Stimulated activated CD8-positive, alpha-beta memory T cell treated with anti-CD3 and anti-CD28 coated beads, Interleukin-15, amount 100 ng/mL, for 24 hours (primary cell): ENCODE data around the gene DPP6.
"Not testable (repeated sequence)": the region's sequence is repeated elsewhere in the genome, so short reads cannot be mapped to it uniquely, and the experiment has no call there.

Source experiments
- DNase-seq: peaks from one replicate; pipeline ENCODE4 v3.0.0-alpha.2; 2020; ENCODE audit warnings: low read depth

DPP6 gene

DNA sequence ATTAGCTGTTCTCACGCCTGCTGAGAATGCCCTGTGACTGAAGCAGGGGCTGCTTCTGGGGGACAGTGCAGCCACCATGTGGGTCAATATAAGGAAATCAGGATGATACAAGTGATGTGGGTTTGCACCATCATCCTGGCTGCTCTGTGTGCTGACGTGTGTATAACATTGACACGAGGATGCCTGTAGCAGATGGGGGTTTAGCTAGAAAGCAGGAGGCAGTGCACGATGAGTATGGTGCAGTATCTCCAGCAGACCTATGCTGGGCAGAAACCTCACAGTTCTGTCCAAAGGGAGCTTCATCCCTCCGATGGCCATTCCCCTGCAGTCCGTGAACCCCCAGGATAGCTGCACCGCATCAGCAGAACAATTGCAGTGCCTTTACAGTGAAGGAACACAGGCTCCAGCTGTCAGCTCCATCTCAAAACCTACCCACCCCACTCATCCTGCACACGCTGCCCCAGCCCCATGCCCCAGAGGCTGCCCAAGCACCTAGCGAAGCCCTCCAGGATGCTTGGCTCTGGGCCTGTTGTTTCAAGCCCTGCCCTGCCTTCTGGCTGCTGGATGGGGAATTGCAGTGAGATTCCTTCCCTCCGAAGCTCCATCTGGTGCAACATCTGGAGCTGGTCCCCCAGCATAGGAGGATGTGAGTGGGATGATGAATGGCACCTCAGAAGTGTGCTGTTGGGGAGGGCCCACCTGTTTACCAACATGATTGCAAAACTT is 96.8 kb downstream of the DPP6 start:
- DNase-seq: not testable (repeated sequence)

DNA sequence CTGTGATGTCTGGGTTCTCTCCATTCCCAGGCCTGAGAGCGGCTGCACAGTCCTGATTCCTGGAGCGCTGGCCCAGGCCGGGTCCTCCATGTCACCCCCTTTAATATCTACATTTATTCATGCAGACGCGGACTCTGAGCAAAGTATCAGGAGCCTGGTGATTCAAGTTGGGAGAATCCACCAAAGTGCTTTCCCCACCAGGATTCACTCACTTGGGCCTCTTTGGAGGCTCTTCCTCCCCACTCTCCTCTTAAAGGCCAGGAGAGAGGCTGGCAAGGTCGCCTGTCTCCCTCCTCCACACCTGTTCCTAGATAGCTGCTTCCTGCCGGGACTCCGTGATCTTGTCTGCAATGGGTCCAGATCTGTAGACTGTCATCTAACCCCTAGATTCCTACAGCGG is 98.5 kb downstream of the DPP6 start:
- not testable (repeated sequence) for DNase-seq

DNA sequence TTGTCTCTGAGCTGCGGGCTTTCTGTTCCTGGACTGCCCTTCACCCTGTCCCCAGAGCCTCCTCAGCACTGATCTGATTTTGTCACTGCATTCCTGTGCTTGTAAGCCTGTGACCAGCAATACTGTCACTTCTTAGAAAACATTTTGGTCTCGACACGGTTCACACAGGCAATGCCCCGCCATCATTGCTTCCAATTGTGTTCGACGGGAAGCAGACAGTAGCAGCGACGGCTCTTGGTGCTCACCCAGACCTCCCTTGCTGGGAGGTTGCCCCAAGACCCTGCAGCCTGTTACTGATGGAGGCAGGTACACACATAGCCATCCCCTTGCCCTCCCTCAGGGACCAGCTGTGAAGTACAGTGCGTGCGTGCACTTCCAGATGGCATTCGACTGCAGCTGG is 99.1 kb downstream of the DPP6 start:
- DNase-seq: not testable (repeated sequence)

DNA sequence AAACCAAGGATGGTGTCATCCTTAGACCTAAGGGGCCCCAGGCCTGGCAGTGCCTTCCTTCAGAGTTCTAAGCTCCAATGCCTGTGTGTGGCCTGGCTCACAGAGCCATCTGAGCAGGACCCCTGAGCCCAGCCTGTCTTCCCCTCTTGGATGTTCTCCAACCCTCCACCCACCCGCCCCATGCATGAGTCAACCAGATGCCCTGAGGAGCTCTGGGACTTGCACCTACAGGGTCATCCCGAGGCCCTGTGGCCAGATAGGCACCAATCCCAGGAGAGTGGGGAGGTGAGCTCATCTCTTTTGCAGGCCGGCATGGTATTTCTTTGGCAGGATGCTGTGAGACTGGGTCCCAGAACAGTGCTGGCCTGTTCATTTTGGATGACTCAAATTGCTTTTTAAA is 103.7 kb downstream of the DPP6 start:
- not testable (repeated sequence) for DNase-seq

DNA sequence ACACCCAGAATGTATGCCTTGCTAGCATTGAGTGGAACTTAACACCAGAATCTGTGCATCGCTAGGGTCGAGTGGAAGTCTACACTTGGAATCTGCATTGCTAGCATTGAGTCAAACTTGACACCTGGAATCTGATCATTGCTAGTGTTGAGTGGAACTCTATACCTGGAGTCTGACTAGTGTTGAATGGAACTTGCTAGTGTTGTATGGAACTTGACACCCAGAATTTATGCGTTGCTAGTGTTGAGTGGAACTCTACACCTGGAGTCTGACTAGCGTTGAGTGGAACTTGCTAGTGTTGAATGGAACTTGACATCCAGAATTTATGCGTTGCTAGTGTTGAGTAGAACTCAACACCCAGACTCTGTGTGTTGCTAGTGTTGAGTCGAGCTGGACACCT is 110.7 kb downstream of the DPP6 start:
- DNase-seq: not testable (repeated sequence)

DNA sequence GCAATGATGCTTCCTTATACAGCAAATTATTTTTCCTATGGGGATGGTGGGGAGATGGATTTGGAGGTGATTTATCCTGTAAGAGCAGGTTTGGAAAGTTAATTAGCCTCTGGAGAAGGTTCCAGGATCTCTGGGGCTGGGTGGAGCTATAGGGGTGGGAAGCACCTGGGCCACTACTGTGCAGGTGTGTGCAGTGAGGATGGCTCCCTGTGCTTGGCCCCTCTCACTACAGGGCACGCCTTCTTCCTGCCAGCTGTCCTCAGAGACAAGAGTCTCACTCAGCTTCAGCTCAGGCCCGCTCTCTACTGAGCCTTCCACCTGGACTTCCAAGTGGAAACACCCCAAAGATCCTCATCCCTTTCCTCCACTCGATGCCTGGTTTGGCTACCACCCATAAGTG is 111.4 kb downstream of the DPP6 start:
- DNase-seq: not testable (repeated sequence)

DNA sequence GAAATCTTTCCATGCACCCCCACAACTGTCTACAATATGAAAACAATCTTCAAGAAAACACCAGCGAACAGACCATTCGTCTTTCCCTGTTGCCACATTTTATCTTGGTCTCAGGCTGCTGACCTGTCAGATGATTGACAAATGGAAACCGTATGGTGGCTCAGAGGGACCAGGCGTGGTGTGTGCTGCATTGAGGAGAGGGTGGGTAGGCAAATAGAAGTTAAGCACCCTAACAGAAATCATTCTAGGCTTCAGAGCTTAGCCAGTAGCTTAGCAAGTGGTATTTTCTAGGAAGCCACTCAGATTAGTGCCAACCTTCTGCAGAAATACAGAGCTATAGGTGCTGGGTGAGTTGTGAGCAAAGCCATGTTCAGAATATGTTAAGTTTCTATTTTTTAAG is 114.9 kb downstream of the DPP6 start:
- DNase-seq: no peak

DNA sequence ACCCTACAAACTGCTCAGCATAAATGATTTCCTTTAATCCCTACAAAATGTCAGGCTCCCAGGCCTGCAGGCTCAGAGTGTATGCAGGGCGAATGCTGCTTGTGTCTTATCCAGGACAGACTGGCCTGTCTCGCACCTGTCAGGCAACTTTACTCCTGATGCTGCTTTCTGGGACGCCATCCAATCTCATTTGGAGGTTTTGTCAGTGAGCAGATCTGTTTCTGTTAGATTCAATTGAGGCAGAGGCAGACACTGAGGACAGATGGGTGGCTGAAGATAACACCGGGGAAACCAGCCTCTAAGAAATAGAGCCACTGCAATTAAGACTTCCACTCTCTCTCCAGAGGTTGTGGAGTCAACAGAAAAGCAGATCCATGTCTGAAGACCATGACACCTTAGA is 115.6 kb downstream of the DPP6 start:
- DNase-seq: no peak

DNA sequence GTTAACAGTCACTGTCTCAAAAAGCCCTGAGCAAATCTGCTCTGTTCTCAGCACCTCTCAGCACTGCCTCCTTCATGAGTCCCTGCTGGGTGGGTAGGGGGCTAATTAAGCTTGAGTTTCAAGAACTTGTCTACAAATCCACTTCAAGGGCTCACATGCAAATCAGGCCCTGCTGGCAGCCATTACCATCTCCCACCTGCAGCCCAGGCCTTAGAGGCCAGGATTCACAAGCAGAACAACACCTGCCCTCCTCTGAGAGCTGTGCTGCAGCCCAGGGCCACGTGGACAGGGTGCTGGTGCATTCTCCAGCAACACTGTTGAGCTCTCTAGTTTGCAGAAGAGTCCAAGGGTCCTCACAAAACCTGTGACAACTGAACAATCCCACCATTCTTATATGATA is 119.2 kb downstream of the DPP6 start:
- DNase-seq: no peak

DNA sequence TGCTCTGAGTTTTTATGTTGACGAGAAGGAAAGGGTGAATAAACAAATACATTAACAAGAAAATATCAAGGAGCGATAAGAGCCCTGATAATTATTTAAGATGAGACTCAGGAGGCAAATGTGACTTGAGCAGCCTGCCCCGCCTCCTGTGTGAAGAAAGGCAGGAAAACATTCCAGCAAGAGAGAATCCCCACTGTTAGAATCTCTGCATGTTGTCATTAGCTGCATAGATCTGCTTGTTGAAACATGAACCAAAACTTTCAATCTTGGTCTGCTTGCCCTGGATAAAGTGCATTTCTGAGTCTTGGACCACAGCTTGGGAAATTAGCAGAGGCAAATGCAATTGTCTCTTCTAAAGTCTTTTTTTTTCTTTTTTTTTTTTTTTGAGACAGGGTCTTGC is 120.0 kb downstream of the DPP6 start:
- no peak for DNase-seq

DNA sequence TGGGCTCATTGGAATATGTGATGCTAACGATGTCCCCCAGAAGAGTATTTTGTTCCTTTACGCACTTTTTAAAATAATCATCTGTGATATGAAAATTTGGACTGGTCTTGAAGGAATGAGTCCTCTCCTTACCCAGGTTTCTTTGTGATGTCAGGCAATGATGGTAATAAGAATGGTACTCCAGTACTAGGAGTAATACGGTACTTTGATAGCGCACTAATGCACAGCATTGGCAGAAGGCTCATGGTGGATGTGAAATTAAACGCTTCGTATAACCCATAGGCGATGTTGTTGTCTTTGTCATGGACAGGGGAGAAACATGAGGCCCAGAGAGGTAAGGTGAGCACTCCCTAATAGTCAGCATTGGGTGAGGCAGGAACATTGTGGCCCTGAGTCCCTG is 125.4 kb downstream of the DPP6 start:
- no peak for DNase-seq

DNA sequence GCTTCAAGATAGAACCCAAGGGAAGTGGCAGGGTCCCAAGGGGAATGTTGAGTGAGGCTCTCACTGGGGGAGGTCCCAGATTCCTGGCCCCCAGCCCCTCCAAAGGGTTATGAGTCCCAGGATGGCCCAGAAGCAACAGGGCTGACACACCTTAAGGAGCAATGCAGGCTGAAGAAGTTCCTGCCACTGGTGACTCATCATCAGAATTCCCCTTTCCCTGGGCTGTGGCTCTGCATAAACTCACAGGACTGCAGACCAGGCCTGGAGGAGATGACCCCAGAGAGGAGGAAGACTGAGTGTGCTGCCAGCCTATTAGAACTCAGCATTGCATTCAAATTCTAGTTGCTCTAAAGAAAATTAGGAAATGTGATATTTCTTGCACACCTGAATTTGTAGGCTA is 126.7 kb downstream of the DPP6 start:
- DNase-seq: no peak

DNA sequence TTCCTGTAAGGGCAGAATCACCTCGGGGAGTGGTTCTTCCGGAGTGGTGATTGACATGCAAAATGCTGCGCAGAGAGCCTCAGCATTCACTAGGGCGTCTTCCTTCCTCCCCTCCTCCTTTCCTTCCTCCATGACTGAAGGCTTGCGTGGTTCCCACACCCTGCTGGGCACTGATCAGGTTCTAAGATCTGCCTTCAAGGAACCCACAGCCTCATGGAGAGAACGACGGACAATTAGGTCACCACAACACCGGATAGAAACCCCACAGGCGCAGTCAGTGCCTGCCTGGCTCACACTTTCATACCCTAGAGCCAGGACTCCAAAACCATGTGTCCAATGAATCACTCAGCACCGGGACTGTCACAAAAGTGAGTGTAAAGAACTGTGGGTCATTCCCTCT is 131.3 kb downstream of the DPP6 start:
- no peak for DNase-seq

DNA sequence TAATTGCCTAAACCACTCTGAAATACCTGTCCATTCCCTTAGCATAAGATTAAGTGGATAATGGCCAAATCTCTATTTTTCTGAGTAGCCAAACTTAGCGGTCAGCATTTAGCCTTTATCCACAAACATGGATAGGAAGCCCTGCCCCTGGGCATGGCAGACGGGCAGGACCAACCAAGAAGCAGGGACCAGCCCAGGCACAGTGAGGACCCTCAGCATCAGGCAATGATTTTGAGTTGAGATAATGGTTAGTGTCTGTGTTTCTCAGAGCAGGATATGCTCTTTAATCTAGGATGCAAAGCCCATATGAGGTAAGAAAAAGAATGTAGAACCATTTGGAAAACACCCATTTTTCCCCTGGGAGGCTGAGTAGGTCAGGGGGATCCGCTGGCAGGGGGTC is 131.7 kb downstream of the DPP6 start:
- no peak for DNase-seq

DNA sequence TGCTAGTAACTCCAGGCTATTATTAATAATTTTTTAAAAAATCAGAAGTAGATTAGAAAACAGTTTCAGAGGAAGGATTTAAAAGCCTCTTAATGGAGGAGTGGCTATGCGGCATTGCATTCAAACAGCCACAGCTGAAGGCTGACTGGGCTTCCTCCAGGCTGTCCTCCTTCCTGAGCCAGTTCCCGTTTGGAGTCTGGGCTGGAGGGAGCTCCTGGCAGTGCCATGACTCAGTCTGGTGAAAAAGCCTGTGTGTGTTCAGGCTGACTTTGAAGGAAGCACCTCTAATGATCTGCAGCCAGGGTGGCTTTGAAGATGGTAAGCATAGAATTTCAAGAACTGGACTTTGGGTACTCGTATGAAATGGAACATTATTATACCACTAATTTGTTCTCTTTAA is 134.6 kb downstream of the DPP6 start:
- no peak for DNase-seq

DNA sequence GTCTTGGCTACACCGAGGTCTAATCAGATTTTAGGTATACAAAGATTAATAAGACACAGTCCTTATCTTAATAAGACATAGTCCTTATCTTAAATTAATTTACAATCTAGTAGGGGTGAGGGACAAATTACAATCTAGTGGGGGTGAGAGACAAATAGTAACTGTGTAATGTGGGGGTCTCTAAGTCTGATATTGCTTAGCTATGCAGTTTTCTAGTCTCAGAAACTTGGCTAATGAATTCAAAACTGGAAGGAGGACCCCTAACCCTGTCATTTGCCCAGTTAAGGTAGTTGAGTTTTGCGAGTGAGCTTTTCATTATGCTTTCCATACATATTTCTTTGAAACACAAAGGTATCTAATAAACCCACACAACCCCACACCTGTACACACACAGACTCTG is 136.1 kb downstream of the DPP6 start:
- DNase-seq: no peak

DNA sequence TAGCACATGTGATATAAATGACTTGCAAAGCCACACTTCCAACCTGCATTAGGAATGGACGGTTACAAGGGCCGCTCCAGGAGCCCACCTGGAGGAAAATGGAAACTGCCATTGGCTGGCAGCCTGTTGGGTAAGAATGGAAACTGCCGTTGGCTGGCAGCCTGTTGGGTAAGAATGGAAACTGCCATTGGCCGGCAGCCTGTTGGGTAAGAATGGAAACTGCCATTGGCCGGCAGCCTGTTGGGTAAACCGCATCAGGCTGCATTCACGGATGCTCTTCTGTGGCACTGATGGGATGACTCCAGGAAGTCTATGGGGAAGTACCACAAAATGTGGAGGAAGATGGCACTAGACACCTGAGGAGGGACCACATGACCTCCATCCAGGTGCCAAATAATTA is 143.1 kb downstream of the DPP6 start:
- no peak for DNase-seq

DNA sequence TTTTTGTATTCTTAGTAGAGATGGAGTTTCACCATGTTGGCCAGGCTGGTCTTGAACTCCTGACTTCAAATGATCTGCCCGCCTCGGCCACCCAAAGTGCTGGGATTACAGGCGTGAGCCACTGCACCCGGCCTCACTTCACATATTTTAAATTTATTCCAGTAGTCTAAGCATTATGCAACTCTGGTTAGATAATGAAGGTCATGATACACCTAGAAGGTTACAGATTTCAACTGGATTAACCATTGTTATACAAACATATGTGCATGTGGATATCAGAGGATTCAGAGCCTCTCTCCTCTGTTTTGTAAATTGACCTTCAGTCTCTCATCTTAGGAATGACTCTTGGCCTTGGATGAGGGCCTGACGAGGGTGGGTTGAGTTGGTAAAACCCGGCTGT is 146.3 kb downstream of the DPP6 start:
- no peak for DNase-seq

DNA sequence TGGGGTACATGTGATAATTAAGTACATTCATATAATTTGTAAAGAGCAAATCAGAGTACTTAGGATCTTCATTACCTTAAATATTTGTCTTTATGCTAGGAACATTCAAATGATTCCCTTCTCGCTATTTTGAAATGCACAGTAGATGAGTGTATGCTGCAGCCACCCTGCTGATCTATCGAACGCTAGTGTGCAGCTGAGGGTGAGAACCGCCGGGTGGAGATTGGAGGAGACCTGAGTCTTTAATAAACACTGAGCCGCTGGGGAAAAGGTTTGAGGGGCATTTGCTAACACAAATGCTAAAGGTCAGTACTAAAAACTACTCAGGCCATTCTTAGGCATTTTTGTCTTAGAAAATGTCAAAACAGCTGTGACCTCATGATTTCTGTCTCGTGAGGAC is 148.0 kb downstream of the DPP6 start:
- no peak for DNase-seq

DNA sequence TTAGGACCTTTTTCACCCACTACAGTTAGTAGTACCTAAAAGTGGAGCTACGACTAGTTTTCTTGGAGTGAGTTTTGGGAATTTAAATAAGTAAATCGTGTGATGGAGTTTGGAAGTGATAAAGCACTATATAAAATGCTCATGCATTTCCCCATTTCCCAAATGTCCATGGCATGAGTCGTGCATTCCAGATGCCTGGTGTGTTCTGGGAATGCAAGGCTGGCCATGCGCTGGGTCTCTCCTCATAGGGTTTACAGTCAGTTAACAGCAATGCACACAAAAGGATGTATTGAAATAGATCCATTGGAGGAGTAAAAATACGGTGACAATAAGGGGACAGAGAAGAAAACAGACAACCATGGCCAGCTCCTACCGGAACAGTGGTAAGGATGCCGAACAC is 149.8 kb downstream of the DPP6 start:
- DNase-seq: no peak

DNA sequence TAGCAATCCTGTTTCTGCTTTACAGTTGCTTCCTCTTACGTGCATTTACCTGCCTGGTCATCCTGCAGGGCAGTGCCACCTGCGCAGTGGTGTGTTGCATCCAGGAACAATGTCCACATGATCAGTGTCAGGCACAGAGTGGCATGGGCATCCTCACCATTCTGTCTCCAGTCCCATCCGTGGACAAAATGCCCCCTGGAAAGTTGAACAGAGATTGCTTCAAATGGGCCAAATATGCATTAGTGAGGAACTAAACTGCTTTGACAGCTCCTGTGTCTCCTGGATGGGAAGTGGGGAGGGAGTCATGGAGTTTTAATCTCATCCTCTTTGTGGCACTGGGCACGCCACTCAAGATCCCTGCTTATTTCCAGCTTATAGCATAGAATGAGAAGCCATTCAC is 151.8 kb downstream of the DPP6 start:
- no peak for DNase-seq

DNA sequence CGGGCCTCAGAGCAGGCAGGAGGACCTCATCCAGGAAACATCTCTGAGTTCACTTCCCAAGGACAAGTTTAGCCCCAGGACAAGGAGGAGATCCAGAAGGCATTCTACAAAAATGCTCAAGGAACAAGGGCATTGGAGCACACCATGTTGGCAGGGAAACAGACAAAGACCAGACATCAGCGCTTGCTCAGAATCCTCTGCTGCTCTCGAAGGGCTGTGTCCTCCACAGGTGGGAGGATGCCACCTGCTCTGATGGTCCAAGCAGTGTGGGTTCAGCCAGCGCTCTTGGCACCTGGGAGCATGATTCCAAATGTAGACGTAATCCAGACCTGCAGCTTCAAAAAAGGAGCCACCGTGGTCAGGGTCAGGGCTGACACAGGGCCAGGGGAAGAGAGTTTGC is 160.7 kb downstream of the DPP6 start:
- no peak for DNase-seq

DNA sequence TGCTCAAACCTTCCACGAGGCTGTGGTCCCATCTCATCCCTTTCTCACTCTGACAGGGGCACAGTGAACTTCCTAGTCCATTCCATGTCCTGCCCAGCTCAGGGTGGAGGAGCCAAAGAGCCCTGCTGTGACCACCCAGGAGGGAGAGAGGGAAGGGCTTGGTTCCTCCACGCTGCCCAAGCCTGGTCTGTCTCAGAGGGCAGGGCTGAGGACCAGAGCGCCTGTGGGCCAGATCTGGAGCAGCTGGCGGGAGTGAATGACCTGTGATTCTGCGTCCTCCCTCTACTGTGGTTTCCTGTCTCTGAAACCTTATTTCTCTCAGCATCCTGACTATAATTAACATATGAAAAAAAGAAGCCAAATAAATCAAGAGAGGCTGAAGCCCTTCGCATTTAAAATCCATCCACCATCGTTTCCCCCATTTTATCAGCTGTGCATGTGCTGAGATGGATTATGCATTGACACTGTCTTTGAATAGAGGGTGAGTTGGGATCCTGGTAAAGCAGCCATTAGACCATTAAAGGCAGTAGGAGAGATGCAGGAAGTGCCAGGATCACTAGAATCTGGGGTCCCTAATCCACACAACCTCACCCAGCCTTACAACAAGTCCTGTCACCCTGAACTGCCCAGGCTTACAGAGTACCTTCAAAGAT is 165.6 kb downstream of the DPP6 start:
- no peak for DNase-seq

DNA sequence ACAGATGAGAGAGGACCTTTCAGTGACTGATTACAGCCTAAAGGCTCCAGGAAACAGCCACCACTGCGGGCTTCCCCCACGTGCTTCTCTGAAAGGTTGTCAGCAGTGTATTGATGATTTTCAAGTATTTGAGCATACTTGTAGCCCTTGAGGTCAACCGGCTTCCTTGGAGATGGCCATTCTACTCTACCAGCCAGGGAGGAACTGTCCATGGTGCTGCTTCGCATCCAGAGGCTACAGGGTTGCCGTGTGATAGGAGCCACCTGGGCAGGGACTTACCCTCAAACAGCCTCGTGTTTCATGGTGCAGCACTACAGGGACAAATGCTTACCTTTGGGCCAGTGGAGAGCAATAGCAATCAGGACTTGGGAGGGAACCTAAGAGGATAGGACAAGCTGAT is 179.5 kb downstream of the DPP6 start:
- DNase-seq: no peak
